Heart left ventricle (tissue), 16 donors: ENCODE measurements around the gene STXBP4. TPM values are rescaled to one million over a fixed set of nuclear protein-coding genes. Genes with fewer than 3 reads are reported as not detected.
A peak's percentile ranks its signal among the peaks of the same experiment; 100 is the strongest.

ENCODE experiments used
- ATAC-seq, 4 donors: fragments of 200-7000 bp; cut with Tn5 transposase; one replicate each; pipeline ENCODE4 v1.9.1; 2020 to 2022; ENCODE audit warnings: moderate library complexity in 4 of 4, mild to moderate bottlenecking in 3 of 4, moderate number of reproducible peaks in 1 of 4
- DNase-seq, 5 donors: peaks; one replicate each; pipeline ENCODE4 v3.0.0-alpha.2; 2020
- H3K27ac ChIP-seq, 12 donors: fragments of 200-600 bp; sonication (generic) in 4 of 12; one replicate each; pipeline versions ENCODE4 v1.5.0 to v1.8.0; 2016 to 2022; ENCODE audit warnings: mild to moderate bottlenecking in 2 of 12
- H3K27me3 ChIP-seq, 9 donors: fragments of 200-600 bp; sonication (generic) in 2 of 9; one replicate each; pipeline versions ENCODE4 v1.5.1 to v1.8.0; 2016 to 2022; ENCODE audit warnings: mild to moderate bottlenecking in 3 of 9
- H3K36me3 ChIP-seq, 9 donors: fragments of 200-600 bp; sonication (generic) in 2 of 9; one replicate each; pipeline versions ENCODE4 v1.5.0 to v1.8.0; 2018 to 2022; ENCODE audit warnings: mild to moderate bottlenecking in 2 of 9
- H3K4me1 ChIP-seq, 12 donors: fragments of 200-600 bp; sonication (generic) in 4 of 12; one replicate each; pipeline versions ENCODE4 v1.5.0 to v1.8.0; 2016 to 2022; ENCODE audit warnings: mild to moderate bottlenecking in 3 of 12
- H3K4me3 ChIP-seq, 12 donors: fragments of 200-600 bp; sonication (generic) in 4 of 12; one replicate each; pipeline versions ENCODE4 v1.5.0 to v1.8.0; 2017 to 2022; ENCODE audit warnings: mild to moderate bottlenecking in 9 of 12, moderate library complexity in 4 of 12
- H3K9me3 ChIP-seq, 12 donors: fragments of 200-600 bp; sonication (generic) in 4 of 12; one replicate each; pipeline versions ENCODE4 v1.5.0 to v1.8.0; 2016 to 2022; ENCODE audit warnings: mild to moderate bottlenecking in 1 of 12
- POLR2A ChIP-seq, 2 donors: fragments of 450-650 bp; IDR thresholded peaks; one replicate each; pipeline ENCODE4 v1.6.1; 2017; ENCODE audit warnings: antibody characterized with exemption in 2 of 2, mild to moderate bottlenecking in 2 of 2, moderate library complexity in 2 of 2
- WGBS, 4 donors: extraction: QIAGEN DNeasy Blood & Tissue Kit in 2 of 4; methylation state at CpG; one replicate each; pipeline versions ENCODE4 v1.1.5 to v1.1.7; 2013 to 2018; 5-methylcytosine and 5-hydroxymethylcytosine counted together
- intact Hi-C, 10 donors: fragments of 100-400 bp; cut with DNase I; formaldehyde crosslinking; loops; one replicate each; pipeline versions ENCODE4 v1.11.1 to v1.14.2; 2022
- polyA plus RNA-seq, 2 donors: library from polyadenylated mRNA; stranded (reverse); fragments of 200-250 nt; gene quantifications; one replicate each; pipeline ENCODE4 v1.2.3, GENCODE V29; 2013
- total RNA-seq, 9 donors: library from RNA; depleted of rRNA in 2 of 9; stranded (reverse); fragments of >200 nt in 2 of 9; fragmentation: NEBNext Ultra II Directional in 3 of 9; extraction: Animal tissue kit (Norgen Biotek cat#: 25700) in 3 of 9; gene quantifications; one replicate each; pipeline versions ENCODE4 v1.1.0 to v1.2.4, GENCODE V29; 2016 to 2023
- TF ChIP-seq, protein P1 (sequence below), 12 donors: fragments of 200-600 bp; sonication (generic) in 4 of 12; IDR thresholded peaks; one replicate each; pipeline versions ENCODE4 v1.5.0 to v1.8.0; 2018 to 2022; ENCODE audit warnings: antibody characterized with exemption in 12 of 12, mild to moderate bottlenecking in 5 of 12
- donor health status: ischemic (EF 13 %, LVEDD 7.1; RV severe dilation, severe dysfunction).
- donor health status: healthy with polysubstance abuse.
- donor health status: DM: no; HTN: yes; CAD: no.
- donor health status: DM: no; HTN: no; CAD: no.
- donor health status: ischemic (EF 25% LVEDD 6.9; RV normal size, moderate dysfunction).
- donor health status: ischemic (EF 25% LVEDD 5.7; RV mildly dilated, moderate dysfunction).
- donor health status: healthy.
- donor health status: DM: yes; HTN: yes; CAD: no.
- donor health status: ischemic (EF 35%, LVEDD 5.7; RV mildly dilated, moderate dysfunction).
- donor health status: nonischemic (EF 11% LVEDD 7.7; RV severe dilation, severe dysfunction).
- donor health status: DM: yes; HTN: yes; CAD: no.
- donor health status: PGD.
- donor health status: ischemic (EF 29% LVEDD 5.4; RV normal size, mild dysfunction).
- donor health status: nonischemic (EF 23%, LVEDD 6.1; RV moderate dilation, normal function).

STXBP4 gene
- total and polyA plus RNA-seq, 11 donors = 1.3 to 7.8 (median 4.7) TPM

DNA sequence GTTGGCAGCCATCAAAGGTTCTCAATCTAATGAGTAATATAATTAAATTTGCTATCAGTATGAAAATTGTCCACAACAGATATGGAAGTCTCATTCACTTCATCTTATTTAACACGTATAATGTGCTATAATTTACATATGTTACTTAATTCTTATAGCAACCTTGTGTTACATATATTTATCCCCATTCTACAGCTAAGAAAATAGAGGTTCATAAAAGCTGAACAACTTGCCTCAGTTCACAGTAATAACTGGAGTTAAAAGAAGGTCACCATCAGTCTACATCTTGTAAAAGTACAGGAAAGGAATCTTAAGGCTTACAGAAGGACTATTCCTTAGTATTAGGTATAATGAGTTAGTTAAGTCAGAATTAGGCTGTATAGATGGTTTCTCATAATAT is 27.9 kb downstream of the STXBP4 start:
- Histone ChIP-seq H3K27me3 (no peaks in the 10 kb centered on the region), H3K36me3 (peaks cover 0 to 30% (median 7%) of the 10 kb centered on the region in 9 donors), H3K4me3 (no peak overlapping the region), H3K9me3 (no peaks in the 10 kb centered on the region), H3K4me1 (no peaks in the 10 kb centered on the region), H3K27ac (no peak overlapping the region)
- 87 to 98% (median 93%) methylated on average over 1 of the region's 1 CpG for WGBS, 4 donors
- TF ChIP-seq POLR2A (IDR thresholded peaks at IDR 0.05) = no peak
- TF ChIP-seq, protein P1, sequence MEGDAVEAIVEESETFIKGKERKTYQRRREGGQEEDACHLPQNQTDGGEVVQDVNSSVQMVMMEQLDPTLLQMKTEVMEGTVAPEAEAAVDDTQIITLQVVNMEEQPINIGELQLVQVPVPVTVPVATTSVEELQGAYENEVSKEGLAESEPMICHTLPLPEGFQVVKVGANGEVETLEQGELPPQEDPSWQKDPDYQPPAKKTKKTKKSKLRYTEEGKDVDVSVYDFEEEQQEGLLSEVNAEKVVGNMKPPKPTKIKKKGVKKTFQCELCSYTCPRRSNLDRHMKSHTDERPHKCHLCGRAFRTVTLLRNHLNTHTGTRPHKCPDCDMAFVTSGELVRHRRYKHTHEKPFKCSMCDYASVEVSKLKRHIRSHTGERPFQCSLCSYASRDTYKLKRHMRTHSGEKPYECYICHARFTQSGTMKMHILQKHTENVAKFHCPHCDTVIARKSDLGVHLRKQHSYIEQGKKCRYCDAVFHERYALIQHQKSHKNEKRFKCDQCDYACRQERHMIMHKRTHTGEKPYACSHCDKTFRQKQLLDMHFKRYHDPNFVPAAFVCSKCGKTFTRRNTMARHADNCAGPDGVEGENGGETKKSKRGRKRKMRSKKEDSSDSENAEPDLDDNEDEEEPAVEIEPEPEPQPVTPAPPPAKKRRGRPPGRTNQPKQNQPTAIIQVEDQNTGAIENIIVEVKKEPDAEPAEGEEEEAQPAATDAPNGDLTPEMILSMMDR (IDR thresholded peaks at IDR 0.05) = no peak
- intact Hi-C loops = loop anchor here in 7 of 10 donors (5.0 to 10.0 kb wide), 6 partner anchors 268 to 518 kb away; partner anchors contain the start of genes SMIM36 (in 3 of the 7) and HLF (in 1 of the 7)
- no peak for ATAC-seq
- no peak for DNase-seq

GRCh38 chr17:55002458-55002857 is 33.9 kb downstream of the STXBP4 start:
- Histone ChIP-seq H3K27ac (no peak overlapping the region), H3K4me3 (no peak overlapping the region), H3K36me3 (peaks cover 0 to 38% (median 7%) of the 10 kb centered on the region in 9 donors), H3K4me1 (no peaks in the 10 kb centered on the region), H3K9me3 (no peaks in the 10 kb centered on the region), H3K27me3 (no peaks in the 10 kb centered on the region)
- DNase-seq (no peak), ATAC-seq (no peak)
- intact Hi-C loops = no loop called here
- no peak for TF ChIP-seq POLR2A (IDR thresholded peaks at IDR 0.05)

GRCh38 chr17:55004484-55004883 is 35.9 kb downstream of the STXBP4 start:
- ATAC-seq (no peak), DNase-seq (no peak)
- Histone ChIP-seq H3K4me3 (no peak overlapping the region), H3K36me3 (peaks cover 0 to 52% (median 7%) of the 10 kb centered on the region in 9 donors), H3K27ac (no peak overlapping the region), H3K9me3 (no peaks in the 10 kb centered on the region), H3K4me1 (no peaks in the 10 kb centered on the region), H3K27me3 (no peaks in the 10 kb centered on the region)
- intact Hi-C loops = no loop called here
- TF ChIP-seq POLR2A (IDR thresholded peaks at IDR 0.05) = no peak
- TF ChIP-seq, protein P1 (IDR thresholded peaks at IDR 0.05) = no peak
- 87 to 95% (median 89%) methylated on average over 5 of the region's 5 CpGs for WGBS, 4 donors

DNA sequence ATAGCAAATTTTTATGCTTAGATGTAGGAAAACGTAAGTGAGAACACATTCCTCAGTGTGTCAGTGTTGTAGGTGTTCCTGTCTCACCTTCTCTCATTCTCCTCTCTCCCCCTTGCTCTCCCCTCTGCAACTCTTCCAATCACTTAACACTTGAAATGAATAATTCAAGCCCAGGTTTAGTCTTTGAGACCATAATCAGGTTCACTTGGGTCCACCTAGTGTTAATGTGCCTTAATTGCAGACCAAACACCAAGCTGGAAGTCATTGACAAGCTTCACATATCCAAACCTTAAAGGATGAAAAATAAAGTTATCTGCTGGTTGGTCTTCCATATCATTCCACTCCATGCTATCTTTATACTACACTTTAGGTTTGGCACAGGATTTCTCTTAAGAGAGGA is 37.0 kb downstream of the STXBP4 start:
- ATAC-seq (no peak), DNase-seq (no peak)
- Histone ChIP-seq H3K27ac (no peak overlapping the region), H3K36me3 (peaks cover 0 to 42% (median 4%) of the 10 kb centered on the region in 9 donors), H3K9me3 (no peaks in the 10 kb centered on the region), H3K4me1 (no peaks in the 10 kb centered on the region), H3K27me3 (no peaks in the 10 kb centered on the region), H3K4me3 (no peak overlapping the region)
- intact Hi-C loops = no loop called here
- TF ChIP-seq, protein P1 (IDR thresholded peaks at IDR 0.05) = peak in 3 of 12 donors; percentile 7 to 12 (median 7)
- TF ChIP-seq POLR2A (IDR thresholded peaks at IDR 0.05) = no peak
- WGBS, 4 donors = 96 to 100% (median 99%) methylated on average over 1 of the region's 1 CpG

- DNase-seq (no peak), ATAC-seq (no peak)
- TF ChIP-seq, protein P1 (IDR thresholded peaks at IDR 0.05) = no peak
- TF ChIP-seq POLR2A (IDR thresholded peaks at IDR 0.05) = no peak
- H3K4me1 ChIP-seq = no peaks in the 10 kb centered on the region
- no peak overlapping the region for H3K4me3 ChIP-seq
- WGBS, 4 donors = 0% methylated on average over 1 of the region's 1 CpG
- no peaks in the 10 kb centered on the region for H3K9me3 ChIP-seq
- intact Hi-C loops = loop anchor here in 1 of 10 donors (10.0 kb wide), 1 partner anchor 61 kb away; no protein-coding TSS in a partner anchor
- H3K27ac ChIP-seq = no peak overlapping the region
- H3K36me3 ChIP-seq = no peaks in the 10 kb centered on the region
- H3K27me3 ChIP-seq = no peaks in the 10 kb centered on the region
Measured at GRCh38 chr17:55023626-55024025, 55.1 kb downstream of the STXBP4 start.
